SK-N-SH (cell line): ENCODE measurements around the gene PSMD3.

Experiments used
- CTCF ChIP-seq: fragments of 200-600 bp; sonication (generic); IDR thresholded peaks from 2 replicates; pipeline ENCODE4 v1.6.1; 2017; ENCODE audit warnings: antibody characterized with exemption, mild to moderate bottlenecking, moderate library complexity
- EP300 ChIP-seq, 2 experiments: IDR thresholded peaks; 2 replicates each; pipeline versions ENCODE4 v1.4.0 to v1.6.1; 2012; ENCODE audit warnings: borderline replicate concordance in 1 of 2, low read depth in 1 of 2, low read length in 1 of 2
- EZH2phosphoT487 ChIP-seq: fragments of 200-600 bp; sonication (generic); IDR thresholded peaks from 2 replicates; pipeline ENCODE4 v1.6.1; 2017; ENCODE audit warnings: low read depth, mixed run types, mild to moderate bottlenecking, antibody characterized with exemption, moderate library complexity, borderline replicate concordance
- IRF3 ChIP-seq: fragments of 150-350 bp; IDR thresholded peaks from 2 replicates; pipeline ENCODE4 v1.6.1; 2016; ENCODE audit warnings: mild to moderate bottlenecking, low read depth, low read length
- PBX3 ChIP-seq: IDR thresholded peaks from 2 replicates; pipeline ENCODE4; 2012
- RAD21 ChIP-seq: IDR thresholded peaks from 2 replicates; pipeline ENCODE4 v1.6.1; 2012; ENCODE audit warnings: mild to moderate bottlenecking, low read length
- RCOR1 ChIP-seq: fragments of 150-350 bp; IDR thresholded peaks from 2 replicates; pipeline ENCODE4 v1.6.1; 2017; ENCODE audit warnings: antibody characterized with exemption, low read length
- SIN3A ChIP-seq: IDR thresholded peaks from 2 replicates; pipeline ENCODE4 v1.6.1; 2012; ENCODE audit warnings: low read depth, mild to moderate bottlenecking, low read length, moderate library complexity, borderline replicate concordance
- SMC3 ChIP-seq: IDR thresholded peaks from 2 replicates; pipeline ENCODE4 v1.6.1; 2012; ENCODE audit warnings: low read depth, low read length, improper control_type of control experiment
- USF1 ChIP-seq: IDR thresholded peaks from 2 replicates; pipeline ENCODE4 v1.4.0; 2012; ENCODE audit warnings: low read depth, borderline replicate concordance
- ZBTB33 ChIP-seq: IDR thresholded peaks from 2 replicates; pipeline ENCODE4 v1.4.0; 2012; ENCODE audit warnings: low read depth, borderline replicate concordance

GRCh38 chr17:40021451-40021971 lies 40.9 kb downstream of the PSMD3 start:
- TF ChIP-seq RCOR1 (no peak), CTCF (no peak), ZBTB33 (no peak), EP300 (IDR thresholded peaks at IDR 0.05; ENCODE audit: borderline replicate concordance in 1 of 2, low read depth in 1 of 2, low read length in 1 of 2) (no peak), PBX3 (no peak), USF1 (no peak), SIN3A (no peak), IRF3 (no peak), EZH2phosphoT487 (no peak), RAD21 (no peak), SMC3 (no peak)
